ENCODE measurements around the gene NDOR1.

NDOR1 gene

DNA sequence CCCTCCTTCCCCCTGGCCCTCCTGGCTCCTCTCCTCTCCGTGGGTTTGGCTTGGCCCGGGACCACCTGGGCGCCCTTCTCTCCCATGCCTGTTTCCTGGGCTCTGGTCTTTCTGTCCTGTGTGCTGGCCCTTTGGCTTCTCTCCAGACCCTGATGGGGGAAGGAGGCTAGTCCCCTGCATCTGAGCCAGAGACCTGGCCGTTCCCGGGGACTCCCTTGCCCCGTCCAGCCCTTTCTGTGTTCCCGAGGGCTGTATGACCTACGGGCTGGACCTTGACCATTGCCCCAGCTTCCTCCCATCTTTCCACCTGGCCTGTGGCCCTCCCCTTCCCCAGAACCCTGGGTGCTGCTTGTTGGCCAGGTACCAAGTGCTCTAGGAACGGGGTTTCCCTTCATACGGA is 58.0 kb downstream of the NDOR1 start:
- DNase-seq (ENCODE audit: low spot score) = no peak
- TF ChIP-seq, protein P1, sequence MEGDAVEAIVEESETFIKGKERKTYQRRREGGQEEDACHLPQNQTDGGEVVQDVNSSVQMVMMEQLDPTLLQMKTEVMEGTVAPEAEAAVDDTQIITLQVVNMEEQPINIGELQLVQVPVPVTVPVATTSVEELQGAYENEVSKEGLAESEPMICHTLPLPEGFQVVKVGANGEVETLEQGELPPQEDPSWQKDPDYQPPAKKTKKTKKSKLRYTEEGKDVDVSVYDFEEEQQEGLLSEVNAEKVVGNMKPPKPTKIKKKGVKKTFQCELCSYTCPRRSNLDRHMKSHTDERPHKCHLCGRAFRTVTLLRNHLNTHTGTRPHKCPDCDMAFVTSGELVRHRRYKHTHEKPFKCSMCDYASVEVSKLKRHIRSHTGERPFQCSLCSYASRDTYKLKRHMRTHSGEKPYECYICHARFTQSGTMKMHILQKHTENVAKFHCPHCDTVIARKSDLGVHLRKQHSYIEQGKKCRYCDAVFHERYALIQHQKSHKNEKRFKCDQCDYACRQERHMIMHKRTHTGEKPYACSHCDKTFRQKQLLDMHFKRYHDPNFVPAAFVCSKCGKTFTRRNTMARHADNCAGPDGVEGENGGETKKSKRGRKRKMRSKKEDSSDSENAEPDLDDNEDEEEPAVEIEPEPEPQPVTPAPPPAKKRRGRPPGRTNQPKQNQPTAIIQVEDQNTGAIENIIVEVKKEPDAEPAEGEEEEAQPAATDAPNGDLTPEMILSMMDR (IDR thresholded peaks at IDR 0.05; ENCODE audit: extremely low read depth, insufficient read depth, missing control alignments) = no peak
- in situ Hi-C loops (cut with MboI; ENCODE audit: low pct_unique_long_range_greater_than_20kb, low sequenced_read_pairs, unreplicated experiment) = no loop called here

- in situ Hi-C loops (cut with MboI; ENCODE audit: low pct_unique_long_range_greater_than_20kb, low sequenced_read_pairs, unreplicated experiment) = no loop called here
Observed at GRCh38 chr9:137264067-137264466, 58.6 kb downstream of the NDOR1 start.

GRCh38 chr9:137265496-137266161 is 60.1 kb downstream of the NDOR1 start:
- DNase-seq (ENCODE audit: low spot score) = no peak
- TF ChIP-seq, protein P1 (IDR thresholded peaks at IDR 0.05; ENCODE audit: extremely low read depth, insufficient read depth, missing control alignments) = no peak
- in situ Hi-C loops (cut with MboI; ENCODE audit: low pct_unique_long_range_greater_than_20kb, low sequenced_read_pairs, unreplicated experiment) = no loop called here

More at GRCh38 chr9:137264067-137264466, 58.6 kb downstream of the NDOR1 start:
- TF ChIP-seq, protein P1 (IDR thresholded peaks at IDR 0.05; ENCODE audit: extremely low read depth, insufficient read depth, missing control alignments) = no peak
- DNase-seq (ENCODE audit: low spot score) = no peak

GRCh38 chr9:137266162-137266527 is 60.6 kb downstream of the NDOR1 start:
- DNase-seq (ENCODE audit: low spot score) = no peak
- in situ Hi-C loops (cut with MboI; ENCODE audit: low pct_unique_long_range_greater_than_20kb, low sequenced_read_pairs, unreplicated experiment) = no loop called here

More at GRCh38 chr9:137266162-137266527, 60.6 kb downstream of the NDOR1 start:
- TF ChIP-seq, protein P1 (IDR thresholded peaks at IDR 0.05; ENCODE audit: extremely low read depth, insufficient read depth, missing control alignments) = no peak

All from GM13977 (cell line).